CD4-positive, alpha-beta memory T cell (primary cell): ENCODE data around the gene SELENOP. TPM values are rescaled to one million over a fixed set of nuclear protein-coding genes. Genes with fewer than 3 reads are reported as not detected.

Source experiments
- CTCF ChIA-PET: fragments of 350-600 bp; sonication (Branson Sonifier 250); formaldehyde crosslinking; loops from one replicate; lab custom pipeline; 2021; ENCODE audit warnings: inconsistent platforms; ENCODE audit not compliant: partially characterized antibody; lab: Charles Lee
- POLR2A ChIA-PET: fragments of 350-600 bp; sonication (Branson Sonifier 250); formaldehyde crosslinking; loops from one replicate; lab custom pipeline; 2021; ENCODE audit not compliant: partially characterized antibody; lab: Charles Lee
- DNase-seq, 5 donors: peaks; one replicate each; pipeline versions ENCODE4 v3.0.0 to v3.0.0-alpha.2; 2020 to 2022; ENCODE audit warnings: mixed read lengths in 1 of 5
- H3K27ac ChIP-seq: one replicate; pipeline ENCODE4 v1.7.0; 2013; ENCODE audit warnings: low read depth, low read length
- H3K27me3 ChIP-seq: 2 replicates; pipeline ENCODE4 v1.7.0; 2013; ENCODE audit warnings: mild to moderate bottlenecking, low read length, moderate library complexity; ENCODE audit not compliant: insufficient read depth
- H3K36me3 ChIP-seq: 2 replicates; pipeline ENCODE4 v1.7.0; 2013; ENCODE audit warnings: mild to moderate bottlenecking, low read length, moderate library complexity; ENCODE audit not compliant: insufficient read depth
- H3K4me1 ChIP-seq: 2 replicates; pipeline ENCODE4 v1.7.0; 2013; ENCODE audit warnings: mild to moderate bottlenecking, low read length, moderate library complexity; ENCODE audit not compliant: insufficient read depth
- H3K4me3 ChIP-seq, 2 donors: one replicate each; pipeline ENCODE4 v1.7.0; 2013; ENCODE audit warnings: low read length in 2 of 2, mild to moderate bottlenecking in 1 of 2
- H3K9me3 ChIP-seq, 2 donors: one replicate each; pipeline ENCODE4 v1.7.0; 2013; ENCODE audit warnings: low read length in 2 of 2, control low read depth in 1 of 2; ENCODE audit not compliant: control insufficient read depth in 1 of 2
- H3K27ac Mint-ChIP-seq, 7 donors: one replicate each; pipeline ENCODE4 v1.8.0; 2020 to 2021; ENCODE audit warnings: mixed read lengths in 7 of 7, mild to moderate bottlenecking in 6 of 7, inconsistent platforms in 3 of 7, moderate library complexity in 3 of 7
- H3K27me3 Mint-ChIP-seq, 2 donors: one replicate each; pipeline ENCODE4 v1.8.0; 2020 to 2021; ENCODE audit warnings: mixed read lengths in 2 of 2
- H3K36me3 Mint-ChIP-seq, 2 donors: one replicate each; pipeline ENCODE4 v1.8.0; 2020 to 2021; ENCODE audit warnings: mixed read lengths in 2 of 2, inconsistent platforms in 1 of 2, mild to moderate bottlenecking in 1 of 2
- H3K4me1 Mint-ChIP-seq, 4 donors: one replicate each; pipeline ENCODE4 v1.8.0; 2020 to 2021; ENCODE audit warnings: mixed read lengths in 4 of 4, mild to moderate bottlenecking in 1 of 4
- H3K4me3 Mint-ChIP-seq, 8 donors: one replicate each; pipeline ENCODE4 v1.8.0; 2020 to 2021; ENCODE audit warnings: mixed read lengths in 8 of 8, mild to moderate bottlenecking in 7 of 8, moderate library complexity in 6 of 8, inconsistent platforms in 3 of 8
- H3K9me3 Mint-ChIP-seq, 8 donors: one replicate each; pipeline ENCODE4 v1.8.0; 2020 to 2021; ENCODE audit warnings: mixed read lengths in 8 of 8, mild to moderate bottlenecking in 5 of 8, inconsistent platforms in 3 of 8, moderate library complexity in 1 of 8
- intact Hi-C: fragments of 100-400 bp; cut with micrococcal nuclease; formaldehyde crosslinking; loops from one replicate; pipeline ENCODE4 v1.15.1; 2023
- polyA plus RNA-seq, 2 donors: library from polyadenylated mRNA; unstranded; fragments of 300-500 nt; fragmentation: Illumina TruSeq; gene quantifications; one replicate each; pipeline ENCODE4 v1.2.3, GENCODE V29; 2021
- total RNA-seq, 2 experiments: library from RNA; stranded (reverse); gene quantifications; one replicate each; pipeline ENCODE4 v1.2.3, GENCODE V29; 2021

SELENOP gene
- total and polyA plus RNA-seq, 4 experiments from 2014 or later: 0.64 to 1.4 (median 0.86) TPM; not detected in 1

DNA sequence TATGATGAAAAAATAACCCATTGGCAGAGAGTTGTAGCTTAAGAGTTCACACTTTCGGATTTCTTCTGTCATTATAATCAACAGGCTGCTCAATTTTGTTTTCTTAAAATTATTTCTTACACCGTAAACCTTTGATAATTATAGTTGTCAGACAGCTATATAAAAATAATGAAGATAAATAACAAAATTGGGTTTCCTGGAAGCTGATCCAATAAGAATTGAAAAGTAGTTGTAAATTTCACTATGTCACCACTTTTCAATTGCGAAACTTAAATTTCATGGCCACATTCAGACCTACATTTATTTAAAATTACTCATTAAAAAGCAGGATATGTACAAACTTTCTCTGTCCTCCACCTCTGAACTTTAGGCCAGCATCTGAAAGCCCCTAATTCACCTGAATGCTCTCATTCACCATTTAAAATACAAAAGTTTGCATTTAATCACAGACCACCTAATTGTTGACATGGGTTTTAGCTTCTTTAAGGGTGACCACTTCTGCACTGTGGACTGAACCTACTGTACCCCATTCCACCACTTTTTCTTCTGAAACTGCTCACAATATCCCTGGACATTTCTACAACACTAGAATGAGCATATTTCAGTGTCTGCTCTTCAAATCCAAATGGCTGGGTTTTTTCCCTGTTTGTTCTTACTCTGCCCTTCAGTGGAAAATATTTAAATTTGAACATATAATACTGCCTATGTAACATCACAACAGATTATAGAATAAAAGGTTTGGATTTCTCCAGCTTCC, 680 bp downstream of the SELENOP start:
- intact Hi-C loops: no loop called here
- H3K4me3 Mint-ChIP-seq: no peak overlapping the region
- DNase-seq: no peak
- no peak overlapping the region for H3K27ac Mint-ChIP-seq
- no peaks in the 10 kb centered on the region for H3K27me3 Mint-ChIP-seq
- ChIA-PET POLR2A (no interaction called here), CTCF (no interaction called here)
- H3K9me3 Mint-ChIP-seq: no peaks in the 10 kb centered on the region
- Histone ChIP-seq H3K9me3 (no peaks in the 10 kb centered on the region), H3K27ac (no peak overlapping the region), H3K4me3 (no peak overlapping the region), H3K4me1 (no peaks in the 10 kb centered on the region), H3K27me3 (no peaks in the 10 kb centered on the region), H3K36me3 (no peaks in the 10 kb centered on the region)
- H3K4me1 Mint-ChIP-seq: peaks cover 0 to 10% (median 3%) of the 10 kb centered on the region in 4 donors
- H3K36me3 Mint-ChIP-seq: no peaks in the 10 kb centered on the region

- ChIA-PET POLR2A (no interaction called here), CTCF (no interaction called here)
- no peak overlapping the region for H3K27ac Mint-ChIP-seq
These were observed 2.6 kb downstream of the SELENOP start for GRCh38 chr5:42808888-42809611.

DNA sequence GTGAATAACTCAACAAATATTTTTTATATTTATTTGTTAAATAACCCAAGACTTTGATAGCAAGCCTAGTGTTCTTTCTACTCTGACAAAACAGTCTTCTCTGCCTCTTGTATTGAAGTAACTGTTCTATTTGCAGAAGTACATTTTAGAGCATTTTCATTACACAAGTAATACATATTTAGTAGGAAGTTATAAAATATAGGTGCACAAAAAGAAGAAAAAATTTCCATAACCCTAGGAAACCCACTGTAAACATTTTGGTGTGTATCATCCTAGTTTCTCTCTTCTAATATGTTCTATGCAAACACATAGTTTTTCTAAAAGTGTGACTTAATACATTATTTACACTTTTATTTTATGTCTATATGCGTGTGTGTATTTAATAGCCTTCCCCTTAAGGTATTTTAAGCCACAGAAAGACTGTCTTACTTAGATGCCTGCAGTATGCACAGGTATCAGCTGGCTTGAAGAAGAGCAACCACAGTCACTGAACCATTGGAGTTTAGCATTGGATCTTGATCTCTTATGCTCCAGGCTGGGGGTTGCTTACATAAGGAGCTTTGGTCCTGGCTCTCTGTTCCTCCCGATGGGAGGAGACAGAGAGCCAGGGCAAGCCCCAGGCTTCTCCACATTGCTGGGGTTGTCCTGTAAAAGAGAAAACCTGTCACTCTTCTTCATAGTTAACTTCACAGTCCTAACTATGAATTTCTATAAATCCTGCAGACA, 3.8 kb downstream of the SELENOP start:
- peaks cover 0 to 1% of the 10 kb centered on the region in 2 donors for H3K27me3 Mint-ChIP-seq
- H3K4me3 ChIP-seq: no peak overlapping the region
- no peaks in the 10 kb centered on the region for H3K27me3 ChIP-seq
- intact Hi-C loops: no loop called here
- H3K4me1 ChIP-seq: no peaks in the 10 kb centered on the region
- H3K36me3 ChIP-seq: no peaks in the 10 kb centered on the region
- CTCF ChIA-PET: no interaction called here
- POLR2A ChIA-PET: no interaction called here
- no peaks in the 10 kb centered on the region for H3K36me3 Mint-ChIP-seq
- no peak overlapping the region for H3K27ac ChIP-seq
- H3K9me3 ChIP-seq: no peaks in the 10 kb centered on the region
- H3K4me1 Mint-ChIP-seq: peaks cover 0 to 12% (median 3%) of the 10 kb centered on the region in 4 donors
- H3K9me3 Mint-ChIP-seq: no peaks in the 10 kb centered on the region
- no peak overlapping the region for H3K27ac Mint-ChIP-seq
- H3K4me3 Mint-ChIP-seq: no peak overlapping the region
- DNase-seq: no peak

More at GRCh38 chr5:42808888-42809611, 2.6 kb downstream of the SELENOP start:
- Histone ChIP-seq H3K9me3 (no peaks in the 10 kb centered on the region), H3K4me1 (no peaks in the 10 kb centered on the region), H3K27me3 (no peaks in the 10 kb centered on the region), H3K4me3 (no peak overlapping the region), H3K27ac (no peak overlapping the region), H3K36me3 (no peaks in the 10 kb centered on the region)
- H3K27me3 Mint-ChIP-seq: no peaks in the 10 kb centered on the region
- no peaks in the 10 kb centered on the region for H3K9me3 Mint-ChIP-seq
- intact Hi-C loops: no loop called here
- H3K4me1 Mint-ChIP-seq: peaks cover 0 to 12% (median 3%) of the 10 kb centered on the region in 4 donors
- no peak overlapping the region for H3K4me3 Mint-ChIP-seq
- no peak for DNase-seq
- no peaks in the 10 kb centered on the region for H3K36me3 Mint-ChIP-seq

- no peak for DNase-seq
- ChIA-PET POLR2A (no interaction called here), CTCF (no interaction called here)
- Mint-ChIP-seq H3K36me3 (no peaks in the 10 kb centered on the region), H3K27me3 (peaks cover 0 to 1% of the 10 kb centered on the region in 2 donors), H3K4me3 (no peak overlapping the region), H3K27ac (no peak overlapping the region), H3K9me3 (no peaks in the 10 kb centered on the region), H3K4me1 (peaks cover 0 to 8% (median 1%) of the 10 kb centered on the region in 4 donors)
- Histone ChIP-seq H3K4me1 (no peaks in the 10 kb centered on the region), H3K36me3 (no peaks in the 10 kb centered on the region), H3K27me3 (no peaks in the 10 kb centered on the region), H3K9me3 (no peaks in the 10 kb centered on the region), H3K27ac (no peak overlapping the region), H3K4me3 (no peak overlapping the region)
- intact Hi-C loops: no loop called here
These were observed 4.9 kb downstream of the SELENOP start for GRCh38 chr5:42806701-42807262.

DNA sequence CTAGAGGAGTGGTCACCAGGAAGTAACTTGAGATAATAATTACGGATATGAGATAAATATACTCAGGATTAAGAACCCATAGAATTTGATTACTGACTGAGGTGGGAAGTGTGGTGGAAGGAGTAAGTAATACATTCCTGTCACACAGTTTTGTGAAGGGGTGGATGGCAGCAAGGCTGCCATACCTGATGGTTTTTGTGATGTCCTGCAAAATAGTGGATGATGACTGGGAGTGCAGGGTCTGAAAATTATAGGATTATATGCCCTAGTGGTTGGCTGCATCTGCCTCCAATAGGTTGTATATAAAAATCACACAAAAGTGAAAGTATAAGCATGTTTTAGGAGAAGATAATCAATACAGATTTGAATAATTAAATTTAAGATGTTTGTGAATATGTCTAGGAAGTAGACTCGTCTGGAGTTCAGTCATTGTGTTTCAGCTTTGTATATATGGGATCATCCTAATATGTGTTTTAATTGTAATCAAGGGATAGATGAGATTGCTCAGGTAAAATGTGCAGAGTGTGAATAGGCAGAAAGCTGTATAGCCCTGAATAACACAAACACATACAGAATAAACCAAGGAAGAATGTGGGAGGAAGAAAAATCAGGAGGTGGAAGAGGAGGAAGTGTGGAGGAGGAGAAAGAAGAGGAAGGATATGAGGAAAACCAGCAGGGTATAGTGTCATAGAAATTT, 5.5 kb downstream of the SELENOP start:
- Histone ChIP-seq H3K4me1 (no peaks in the 10 kb centered on the region), H3K27me3 (no peaks in the 10 kb centered on the region), H3K27ac (no peak overlapping the region), H3K4me3 (no peak overlapping the region), H3K9me3 (no peaks in the 10 kb centered on the region), H3K36me3 (no peaks in the 10 kb centered on the region)
- Mint-ChIP-seq H3K4me1 (peaks cover 0 to 6% (median 0%) of the 10 kb centered on the region in 4 donors), H3K36me3 (peaks cover 0 to under 1% of the 10 kb centered on the region in 2 donors), H3K27ac (no peak overlapping the region), H3K27me3 (peaks cover 0 to 1% of the 10 kb centered on the region in 2 donors), H3K4me3 (no peak overlapping the region), H3K9me3 (no peaks in the 10 kb centered on the region)
- ChIA-PET CTCF (no interaction called here), POLR2A (no interaction called here)
- no peak for DNase-seq
- intact Hi-C loops: no loop called here

DNA sequence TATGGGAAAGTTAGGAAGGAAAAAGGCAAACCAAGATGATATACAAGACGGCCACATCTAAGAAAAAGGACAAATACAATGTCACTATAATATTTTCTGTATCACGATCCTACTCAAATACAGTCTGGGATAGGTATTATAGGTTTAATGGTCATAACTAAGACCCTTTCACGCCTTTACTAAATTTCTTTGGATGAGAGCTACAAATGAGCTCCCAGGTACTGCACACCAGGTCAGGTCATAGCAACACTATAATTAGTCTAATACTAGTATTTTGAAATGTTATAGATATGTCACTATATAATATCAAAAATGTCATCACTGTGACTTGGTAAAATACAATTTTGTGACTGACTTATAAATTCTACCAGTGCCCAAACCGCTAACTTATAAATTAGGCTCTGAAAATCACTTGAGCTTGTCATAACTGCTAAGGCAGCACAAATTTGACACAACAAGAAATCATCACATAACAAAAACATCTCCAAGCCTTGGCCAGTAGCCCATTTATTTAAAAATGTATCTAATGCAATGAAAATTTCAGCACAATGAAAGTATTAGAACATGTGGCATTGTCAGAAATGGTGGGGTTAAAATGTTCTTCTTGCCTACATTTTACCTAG, 6.9 kb downstream of the SELENOP start:
- intact Hi-C loops: no loop called here
- Mint-ChIP-seq H3K4me3 (no peak overlapping the region), H3K36me3 (peaks cover 0 to 3% of the 10 kb centered on the region in 2 donors), H3K9me3 (no peaks in the 10 kb centered on the region), H3K27me3 (peaks cover 0 to 1% of the 10 kb centered on the region in 2 donors), H3K4me1 (peaks cover 0 to 6% (median 0%) of the 10 kb centered on the region in 4 donors), H3K27ac (peak overlapping the region in 1 of 7 donors; percentile 10)
- H3K27ac ChIP-seq: no peak overlapping the region
- DNase-seq: no peak
- no peaks in the 10 kb centered on the region for H3K9me3 ChIP-seq
- no peak overlapping the region for H3K4me3 ChIP-seq
- no peaks in the 10 kb centered on the region for H3K27me3 ChIP-seq
- POLR2A ChIA-PET: no interaction called here
- no peaks in the 10 kb centered on the region for H3K36me3 ChIP-seq
- CTCF ChIA-PET: no interaction called here
- no peaks in the 10 kb centered on the region for H3K4me1 ChIP-seq
